Psoas muscle (tissue), 8 donors: Measurements from ENCODE around the gene PMM1. TPM values are rescaled to one million over a fixed set of nuclear protein-coding genes. Genes with fewer than 3 reads are reported as not detected.

Experiments used
- ATAC-seq, 4 donors: fragments of 200-7000 bp; cut with Tn5 transposase; one replicate each; pipeline ENCODE4 v1.9.1; 2020; ENCODE audit warnings: moderate library complexity in 3 of 4, mild to moderate bottlenecking in 2 of 4
- DNase-seq, 2 donors: peaks; one replicate each; pipeline ENCODE4 v3.0.0-alpha.2; 2020
- H3K27ac ChIP-seq: fragments of 200-600 bp; one replicate; pipeline ENCODE4 v1.8.0; 2022
- H3K27me3 ChIP-seq, 3 donors: fragments of 200-600 bp in 1 of 3; one replicate each; pipeline versions ENCODE4 v1.6.1 to v1.8.0; 2013 to 2022; ENCODE audit warnings: low read length in 2 of 3, mild to moderate bottlenecking in 2 of 3, moderate library complexity in 1 of 3; ENCODE audit not compliant: insufficient read depth in 3 of 3
- H3K36me3 ChIP-seq, 2 donors: fragments of 200-600 bp in 1 of 2; one replicate each; pipeline versions ENCODE4 v1.6.1 to v1.8.0; 2013 to 2022; ENCODE audit warnings: low read depth in 1 of 2, mild to moderate bottlenecking in 1 of 2, moderate library complexity in 1 of 2; ENCODE audit not compliant: insufficient read depth in 1 of 2
- H3K4me1 ChIP-seq: fragments of 200-600 bp; one replicate; pipeline ENCODE4 v1.8.0; 2022
- H3K4me3 ChIP-seq: fragments of 200-600 bp; one replicate; pipeline ENCODE4 v1.8.0; 2022; ENCODE audit warnings: mild to moderate bottlenecking
- H3K9me3 ChIP-seq: fragments of 200-600 bp; one replicate; pipeline ENCODE4 v1.8.0; 2022
- CTCF ChIP-seq: fragments of 200-600 bp; IDR thresholded peaks from one replicate; pipeline ENCODE4 v1.8.0; 2022; ENCODE audit warnings: antibody characterized with exemption
- WGBS, 3 donors: extraction: QIAGEN DNeasy Blood & Tissue Kit; methylation state at CpG; one replicate each; pipeline versions ENCODE4 v1.1.6 to v1.1.7; 2013; 5-methylcytosine and 5-hydroxymethylcytosine counted together
- intact Hi-C, 2 donors: fragments of 100-400 bp; cut with DNase I; formaldehyde crosslinking; loops; one replicate each; pipeline versions ENCODE4 v1.11.0 to v1.14.2; 2022
- polyA plus RNA-seq, 3 donors: library from polyadenylated mRNA; stranded (reverse); fragments of 200-250 nt; gene quantifications; one replicate each; pipeline ENCODE4 v1.2.3, GENCODE V29; 2013
- total RNA-seq, 4 donors: library from RNA; stranded (reverse); fragmentation: NEBNext Ultra II Directional in 2 of 4; extraction: Animal tissue kit (Norgen Biotek cat#: 25700) in 2 of 4; gene quantifications; one replicate each; pipeline versions ENCODE4 v1.2.1 to v1.2.4, GENCODE V29; 2021 to 2023
- donor health status: healthy with polysubstance abuse.
- donor health status: DM: no; HTN: no; CAD: no; lungs with moderate emphysema.
- donor health status: Bipolar disorder and iron deficiency.
- donor health status: healthy.
- donor health status: DM: yes; HTN: yes; CAD: no.
- donor health status: DM: no; HTN: no; CAD: no.
- donor health status: DM: no; HTN: no; CAD: no.
- donor health status: DM: yes; HTN: yes; CAD: no.

PMM1 gene
- total and polyA plus RNA-seq, 7 donors = 7.3 to 14.5 (median 10.4) TPM

GRCh38 chr22:41619979-41620588, 30.4 kb upstream of the PMM1 start:
- peaks cover 0 to 29% of the 10 kb centered on the region in 2 donors for H3K36me3 ChIP-seq
- H3K27me3 ChIP-seq = no peaks in the 10 kb centered on the region
- H3K27ac ChIP-seq = peak overlapping the region; percentile 95
- H3K4me1 ChIP-seq = peaks cover 26% of the 10 kb centered on the region
- intact Hi-C loops = no loop called here
- 3% methylated on average over 24 of the region's 24 CpGs for WGBS, 3 donors
- peak; percentile 28 to 42 (median 32) for ATAC-seq
- peak overlapping the region; percentile 82 for H3K4me3 ChIP-seq
- TF ChIP-seq CTCF = no peak
- peak; percentile 48 to 67 for DNase-seq
- no peaks in the 10 kb centered on the region for H3K9me3 ChIP-seq

- ATAC-seq (no peak), DNase-seq (no peak)
- TF ChIP-seq CTCF = no peak
- Histone ChIP-seq H3K9me3 (no peaks in the 10 kb centered on the region), H3K4me1 (no peaks in the 10 kb centered on the region), H3K36me3 (no peaks in the 10 kb centered on the region), H3K27me3 (no peaks in the 10 kb centered on the region), H3K4me3 (no peak overlapping the region), H3K27ac (no peak overlapping the region)
- intact Hi-C loops = no loop called here
- WGBS, 3 donors = 90 to 97% (median 95%) methylated on average over 2 of the region's 2 CpGs
Measured at GRCh38 chr22:41613456-41613855, 23.8 kb upstream of the PMM1 start.

- ATAC-seq (no peak), DNase-seq (no peak)
- Histone ChIP-seq H3K4me1 (no peaks in the 10 kb centered on the region), H3K9me3 (no peaks in the 10 kb centered on the region), H3K4me3 (no peak overlapping the region), H3K36me3 (peaks cover 0 to under 1% of the 10 kb centered on the region in 2 donors), H3K27ac (no peak overlapping the region), H3K27me3 (no peaks in the 10 kb centered on the region)
- intact Hi-C loops = no loop called here
- WGBS, 3 donors = 92 to 96% (median 96%) methylated on average over 6 of the region's 6 CpGs
- TF ChIP-seq CTCF = no peak
Measured at GRCh38 chr22:41612603-41613306, 23.1 kb upstream of the PMM1 start.

- TF ChIP-seq CTCF = no peak
- Histone ChIP-seq H3K4me3 (no peak overlapping the region), H3K36me3 (peaks cover 5 to 44% of the 10 kb centered on the region in 2 donors), H3K9me3 (no peaks in the 10 kb centered on the region), H3K27ac (no peak overlapping the region), H3K27me3 (no peaks in the 10 kb centered on the region), H3K4me1 (no peaks in the 10 kb centered on the region)
- no peak for ATAC-seq
- no peak for DNase-seq
- intact Hi-C loops = loop anchor here in 1 of 2 donors (10.0 kb wide), 1 partner anchor 214 kb away; no protein-coding TSS in a partner anchor
- 89 to 97% (median 91%) methylated on average over 3 of the region's 3 CpGs for WGBS, 3 donors
Measured at GRCh38 chr22:41608386-41608785, 18.7 kb upstream of the PMM1 start.
